ENCODE measurements around the gene ZNF37A. TPM values are rescaled to one million over a fixed set of nuclear protein-coding genes. Genes with fewer than 3 reads are reported as not detected.

ZNF37A gene
- total RNA-seq, 1 experiment from 2014 or later, result 13.6 TPM

DNA sequence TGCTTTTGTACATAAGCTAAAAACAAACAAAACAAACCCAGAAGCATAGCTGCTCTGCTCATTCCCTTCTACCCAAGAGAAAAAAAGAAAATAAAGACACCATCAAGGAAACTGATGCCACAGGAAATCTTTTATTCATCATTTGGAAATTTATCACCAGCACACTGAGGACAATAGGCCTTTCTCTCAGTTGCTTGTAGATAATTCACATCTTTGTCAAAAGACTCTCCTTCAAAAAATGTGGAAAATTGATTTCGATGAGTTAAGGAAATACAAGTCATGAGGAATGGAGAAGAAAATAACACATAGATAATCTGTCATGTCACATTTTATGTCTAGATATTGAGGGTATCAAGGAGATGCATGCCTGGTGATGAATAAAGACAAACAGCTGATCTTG, 53.5 kb downstream of the ZNF37A start:
- DNase-seq (ENCODE audit: low read depth), result no peak

DNA sequence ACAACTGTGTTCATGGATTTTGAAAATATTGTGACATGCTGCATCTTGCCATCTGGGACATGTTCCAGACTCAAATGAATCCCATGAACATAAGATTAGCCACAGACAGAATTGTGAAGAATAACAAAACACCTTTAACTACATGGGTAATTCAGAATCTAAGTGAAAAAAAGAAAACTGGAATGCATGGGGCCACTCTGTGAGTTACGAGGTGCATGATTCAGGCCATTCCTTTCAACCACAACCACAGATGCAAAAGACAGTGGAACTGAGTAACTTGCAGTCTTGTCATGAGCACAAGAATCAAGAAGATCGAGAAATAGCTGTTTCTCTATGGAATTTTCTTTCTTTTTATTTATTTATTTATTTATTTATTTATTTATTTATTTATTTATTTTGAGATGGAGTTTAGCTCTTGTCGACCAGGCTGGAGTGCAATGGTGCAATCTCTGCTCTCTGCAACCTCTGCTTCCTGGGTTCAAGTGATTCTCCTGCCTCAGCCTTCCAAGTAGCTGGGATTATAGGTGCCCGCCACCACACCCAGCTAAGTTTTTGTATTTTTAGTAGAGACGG, 56.8 kb downstream of the ZNF37A start:
- DNase-seq (ENCODE audit: low read depth), result peak; percentile 21

DNA sequence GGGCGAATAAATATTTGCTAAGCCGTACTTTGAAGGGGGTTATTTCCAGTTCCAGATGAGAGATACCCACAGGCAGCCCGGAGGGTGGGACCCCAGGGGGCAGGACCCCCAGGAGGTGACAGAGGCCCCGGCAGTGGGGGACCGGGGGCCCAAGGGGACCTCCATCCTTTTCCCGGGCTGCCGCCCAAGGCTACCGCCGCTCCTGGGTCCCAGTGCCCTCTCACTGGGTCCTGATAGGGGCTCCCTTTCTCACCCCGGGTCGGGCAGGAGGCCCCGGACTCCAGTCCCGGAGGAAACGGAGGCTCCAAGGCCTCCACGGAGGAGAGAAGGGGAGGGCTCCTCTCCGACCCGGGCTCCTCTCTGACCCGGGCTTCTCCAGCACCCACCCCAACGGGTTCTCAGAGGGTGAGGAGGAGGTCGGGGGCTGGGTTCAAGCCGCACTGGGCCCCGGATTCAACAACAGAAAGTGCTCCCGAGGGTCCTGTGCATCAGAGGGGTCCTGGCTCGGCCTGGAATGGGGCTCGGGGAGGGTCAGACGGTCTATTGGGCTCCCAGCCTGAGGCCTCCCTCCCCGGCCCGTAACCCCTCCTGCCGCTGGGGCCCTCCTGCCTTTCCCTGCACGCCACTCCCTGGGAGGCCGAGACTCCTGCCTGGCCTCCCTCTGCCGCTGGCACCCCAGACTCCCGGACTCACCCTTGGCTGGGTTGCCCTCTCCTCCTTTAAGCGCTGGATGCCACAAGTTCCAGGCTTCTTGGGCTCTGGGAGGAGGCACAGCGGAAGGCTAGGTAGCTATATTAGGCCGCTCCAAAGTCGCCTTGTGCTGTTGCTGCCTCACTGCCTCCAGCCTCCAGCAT, 62.5 kb downstream of the ZNF37A start:
- DNase-seq (ENCODE audit: low read depth), result no peak

DNA sequence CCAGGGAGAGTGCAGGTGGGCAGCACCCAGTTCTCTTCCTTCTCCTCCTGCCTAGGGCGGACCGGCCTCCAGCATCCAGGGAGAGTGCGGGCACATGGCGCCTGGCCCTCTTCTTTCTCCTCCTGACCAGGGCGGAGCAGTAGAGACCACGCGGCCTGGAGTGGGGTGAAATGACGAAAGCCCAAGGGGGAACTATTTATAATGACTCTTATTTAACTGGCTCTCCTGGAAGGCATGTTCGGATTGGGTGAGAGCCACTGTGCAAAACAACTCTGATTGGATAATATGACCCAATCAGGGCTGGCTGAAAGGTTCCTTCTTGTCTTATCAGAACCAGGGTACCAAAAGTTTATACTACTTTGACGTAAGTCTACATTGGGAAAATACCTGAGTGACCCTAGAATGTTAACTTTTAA, 63.1 kb downstream of the ZNF37A start:
- peak; percentile 76 for DNase-seq (ENCODE audit: low read depth)

GRCh38 chr10:38159004-38159403, 64.9 kb downstream of the ZNF37A start:
- peak; percentile 21 for DNase-seq (ENCODE audit: low read depth)

DNA sequence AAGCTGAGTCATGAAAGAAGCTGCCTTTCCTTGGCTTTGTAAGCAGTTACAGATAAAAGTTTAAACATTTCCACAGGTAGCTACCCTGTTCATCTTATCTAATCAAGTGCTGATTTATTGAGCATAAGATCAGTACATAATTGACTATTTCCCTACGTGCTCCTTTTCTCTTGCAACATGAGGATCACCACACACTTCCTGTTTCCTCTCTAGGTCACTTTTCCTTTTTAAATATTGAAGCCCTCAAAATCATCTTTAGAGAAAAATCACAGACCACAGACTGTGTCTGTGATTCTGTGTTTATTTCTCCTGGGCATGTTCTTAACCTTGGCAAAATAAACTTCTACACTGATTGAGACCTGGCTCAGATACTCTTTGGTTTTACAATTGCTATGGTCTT, 69.5 kb downstream of the ZNF37A start:
- DNase-seq (ENCODE audit: low read depth), result no peak

DNA sequence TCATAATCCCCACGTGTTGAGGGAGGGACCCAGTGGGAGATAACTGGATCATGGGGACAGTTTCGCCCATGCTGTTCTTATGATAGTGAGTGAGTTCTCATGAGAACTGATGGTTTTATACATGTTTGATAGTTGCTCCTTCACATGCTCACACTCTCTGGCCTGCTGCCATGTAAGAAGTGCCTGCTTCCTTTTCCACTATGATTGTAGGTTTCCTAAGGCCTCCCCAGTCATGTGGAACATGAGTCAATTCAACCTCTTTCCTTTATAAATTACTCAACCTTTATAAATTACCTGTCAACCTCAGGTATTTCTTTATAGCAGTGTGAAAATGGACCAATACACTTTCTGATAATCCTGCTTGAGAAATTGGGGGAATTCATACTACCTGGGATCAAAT, 80.2 kb downstream of the ZNF37A start:
- no peak for DNase-seq (ENCODE audit: low read depth)

DNA sequence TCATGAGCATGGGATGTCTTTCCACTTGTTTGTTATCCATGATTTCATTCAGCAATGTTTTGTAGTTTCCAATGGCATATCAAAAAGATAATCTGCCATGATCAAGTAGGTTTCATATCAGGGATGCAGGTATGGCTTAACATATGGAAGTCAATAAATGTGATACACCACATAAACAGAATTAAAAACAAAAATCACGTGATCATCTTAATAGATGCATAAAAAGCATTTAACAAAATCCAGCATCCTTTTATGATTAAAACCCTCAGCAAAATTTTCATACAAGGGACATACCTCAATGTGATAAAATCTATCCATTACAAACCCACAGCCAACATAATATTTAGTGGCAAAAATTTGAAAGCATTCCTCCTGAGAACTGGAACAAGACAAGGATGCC, 90.3 kb downstream of the ZNF37A start:
- no peak for DNase-seq (ENCODE audit: low read depth)

Small RNA genes within 50 kb of the gene (small RNA-seq; reads per million reads assigned to genes)
- not detected for gene AL117339.2
- not detected for gene AL161931.1
- gene FXYD6P2, result not detected

Other genes starting within 250 kb of the ZNF37A start
- gene ZNF248, start 236.7 kb upstream of the ZNF37A start, total RNA-seq (2014; rRNA removed; shearing (Covaris generic)), result 2.1 and 5.5 TPM in 2 replicates
- gene ZNF25, start 117.7 kb upstream of the ZNF37A start, total RNA-seq (2014; rRNA removed; shearing (Covaris generic)), result 2.6 and 2.8 TPM in 2 replicates
- gene ZNF33A, start 83.7 kb upstream of the ZNF37A start, total RNA-seq (2014; rRNA removed; shearing (Covaris generic)), result 15.8 and 15.9 TPM in 2 replicates

All from HT1080 (cell line).